ENCODE data around the gene DOCK10.

DNA sequence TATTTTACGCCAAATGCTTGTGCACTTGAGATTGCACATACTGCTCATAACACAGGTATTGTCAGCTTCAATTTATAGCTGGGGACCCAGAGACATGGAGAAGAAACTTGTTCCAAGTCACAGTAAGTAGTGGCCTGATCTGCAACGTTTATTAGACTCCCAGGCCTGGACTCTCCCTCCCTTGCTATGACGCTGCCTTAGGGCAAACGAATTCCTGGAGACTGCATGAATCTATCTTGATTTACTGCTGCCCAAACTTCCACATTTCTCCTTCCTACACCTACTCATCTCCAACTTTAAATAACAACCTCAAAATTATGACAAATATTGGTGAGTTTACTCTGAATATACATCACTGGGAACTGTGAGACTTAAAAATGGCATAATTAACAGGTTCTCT lies 181.0 kb downstream of the DOCK10 start:
- TF ChIP-seq, protein P1, sequence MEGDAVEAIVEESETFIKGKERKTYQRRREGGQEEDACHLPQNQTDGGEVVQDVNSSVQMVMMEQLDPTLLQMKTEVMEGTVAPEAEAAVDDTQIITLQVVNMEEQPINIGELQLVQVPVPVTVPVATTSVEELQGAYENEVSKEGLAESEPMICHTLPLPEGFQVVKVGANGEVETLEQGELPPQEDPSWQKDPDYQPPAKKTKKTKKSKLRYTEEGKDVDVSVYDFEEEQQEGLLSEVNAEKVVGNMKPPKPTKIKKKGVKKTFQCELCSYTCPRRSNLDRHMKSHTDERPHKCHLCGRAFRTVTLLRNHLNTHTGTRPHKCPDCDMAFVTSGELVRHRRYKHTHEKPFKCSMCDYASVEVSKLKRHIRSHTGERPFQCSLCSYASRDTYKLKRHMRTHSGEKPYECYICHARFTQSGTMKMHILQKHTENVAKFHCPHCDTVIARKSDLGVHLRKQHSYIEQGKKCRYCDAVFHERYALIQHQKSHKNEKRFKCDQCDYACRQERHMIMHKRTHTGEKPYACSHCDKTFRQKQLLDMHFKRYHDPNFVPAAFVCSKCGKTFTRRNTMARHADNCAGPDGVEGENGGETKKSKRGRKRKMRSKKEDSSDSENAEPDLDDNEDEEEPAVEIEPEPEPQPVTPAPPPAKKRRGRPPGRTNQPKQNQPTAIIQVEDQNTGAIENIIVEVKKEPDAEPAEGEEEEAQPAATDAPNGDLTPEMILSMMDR (IDR thresholded peaks at IDR 0.05) = no peak
- TF ChIP-seq POLR2A (IDR thresholded peaks at IDR 0.05) = no peak
